ENCODE measurements around the gene ANKZF1. TPM values are rescaled to one million over a fixed set of nuclear protein-coding genes. Genes with fewer than 3 reads are reported as not detected.

ANKZF1 gene
- total RNA-seq, 1 donor from 2014 or later = 43.8 TPM

DNA sequence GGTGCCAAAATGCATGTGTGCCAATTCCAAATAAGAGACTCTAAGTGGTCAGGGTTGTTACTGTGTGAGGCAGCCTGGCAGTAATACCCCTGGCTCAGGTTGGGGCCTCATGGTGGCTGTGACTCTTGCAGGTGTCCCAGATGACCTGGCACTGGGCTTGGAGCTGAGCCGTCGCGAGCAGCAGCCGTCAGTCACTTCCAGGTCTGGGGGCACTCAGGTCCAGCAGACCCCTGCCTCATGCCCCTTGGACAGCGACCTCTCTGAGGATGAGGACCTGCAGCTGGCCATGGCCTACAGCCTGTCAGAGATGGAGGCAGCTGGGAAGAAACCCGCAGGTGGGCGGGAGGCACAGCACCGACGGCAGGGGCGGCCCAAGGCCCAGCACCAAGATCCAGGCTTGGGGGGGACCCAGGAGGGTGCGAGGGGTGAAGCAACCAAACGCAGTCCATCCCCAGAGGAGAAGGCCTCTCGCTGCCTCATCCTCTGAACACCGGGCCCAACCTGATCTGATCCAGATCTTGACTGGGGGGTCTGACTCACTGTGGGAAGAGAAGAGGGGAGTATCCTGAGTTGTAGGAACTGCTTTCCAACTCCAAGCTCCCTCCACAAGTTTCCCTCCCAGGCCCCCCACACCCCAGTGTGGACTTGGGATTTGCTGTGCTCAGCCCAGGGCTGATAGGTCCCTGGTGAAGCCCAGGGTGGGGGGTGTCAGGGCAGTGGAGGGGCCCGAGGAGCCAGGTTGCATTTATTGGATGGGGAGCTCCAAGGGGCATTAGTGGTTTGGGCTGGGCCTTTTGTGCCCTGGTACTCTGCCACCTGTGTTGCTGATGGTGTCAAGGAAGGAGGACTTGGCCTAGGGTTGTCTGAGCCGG lies 55.1 kb downstream of the ANKZF1 start:
- no peak overlapping the region for H3K27ac ChIP-seq (ENCODE audit: low read depth, low read length)
- peaks cover 34% of the 10 kb centered on the region for H3K4me1 Mint-ChIP-seq (ENCODE audit: low read depth, unreplicated experiment)

DNA sequence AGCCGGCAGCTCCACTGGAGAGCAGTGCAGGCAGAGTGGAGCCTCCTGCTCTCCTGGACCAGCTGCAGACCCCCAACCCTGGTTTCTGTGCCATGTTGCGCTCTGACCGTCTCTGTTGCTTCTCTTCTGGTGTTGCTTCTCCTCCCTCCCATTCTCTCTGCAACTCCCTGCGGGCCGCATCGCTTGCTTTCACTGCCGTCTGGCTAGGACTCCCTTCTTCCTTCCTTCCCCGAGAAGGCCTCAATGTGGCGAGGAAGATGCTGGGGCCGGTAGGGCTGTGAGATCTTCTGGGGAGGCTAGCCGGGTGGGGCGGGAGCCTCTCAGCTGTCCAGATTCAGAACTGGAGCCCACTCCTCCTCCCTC lies 55.7 kb downstream of the ANKZF1 start:
- no peaks in the 10 kb centered on the region for H3K9me3 Mint-ChIP-seq (ENCODE audit: unreplicated experiment)
- Histone ChIP-seq H3K9me3 (ENCODE audit: insufficient read depth, low read depth, low read length) (no peaks in the 10 kb centered on the region), H3K27ac (ENCODE audit: low read depth, low read length) (no peak overlapping the region), H3K4me2 (ENCODE audit: low read length) (no peak overlapping the region), H4K20me1 (ENCODE audit: insufficient read depth, low read length) (no peaks in the 10 kb centered on the region), H3K4me3 (ENCODE audit: insufficient read depth, low read depth, low read length) (no peak overlapping the region), H3K27me3 (ENCODE audit: insufficient read depth, low read length) (no peaks in the 10 kb centered on the region), H3K9ac (ENCODE audit: low read length) (no peak overlapping the region), H2AFZ (ENCODE audit: low read depth, low read length) (no peak overlapping the region), H3K4me1 (ENCODE audit: insufficient read depth, low read length) (peaks cover 23% of the 10 kb centered on the region), H3K79me2 (ENCODE audit: insufficient read depth, low read length) (peaks cover 5% of the 10 kb centered on the region), H3K36me3 (ENCODE audit: insufficient read depth, low read length) (peaks cover 2% of the 10 kb centered on the region)
- FAIRE-seq (no peak), DNase-seq (ENCODE audit: low read depth) (no peak)
- H3K27ac Mint-ChIP-seq (ENCODE audit: unreplicated experiment) = no peak overlapping the region
- peaks cover 15% of the 10 kb centered on the region for H3K36me3 Mint-ChIP-seq (ENCODE audit: low read depth, unreplicated experiment)
- H3K27me3 Mint-ChIP-seq (ENCODE audit: low read depth, unreplicated experiment) = no peaks in the 10 kb centered on the region
- H3K4me1 Mint-ChIP-seq (ENCODE audit: low read depth, unreplicated experiment) = peaks cover 28% of the 10 kb centered on the region
- H3K4me3 Mint-ChIP-seq (ENCODE audit: unreplicated experiment) = no peak overlapping the region
- no peak for TF ChIP-seq EZH2 (IDR thresholded peaks at IDR 0.05; ENCODE audit: insufficient read depth, low read length)
- TF ChIP-seq, protein P1, sequence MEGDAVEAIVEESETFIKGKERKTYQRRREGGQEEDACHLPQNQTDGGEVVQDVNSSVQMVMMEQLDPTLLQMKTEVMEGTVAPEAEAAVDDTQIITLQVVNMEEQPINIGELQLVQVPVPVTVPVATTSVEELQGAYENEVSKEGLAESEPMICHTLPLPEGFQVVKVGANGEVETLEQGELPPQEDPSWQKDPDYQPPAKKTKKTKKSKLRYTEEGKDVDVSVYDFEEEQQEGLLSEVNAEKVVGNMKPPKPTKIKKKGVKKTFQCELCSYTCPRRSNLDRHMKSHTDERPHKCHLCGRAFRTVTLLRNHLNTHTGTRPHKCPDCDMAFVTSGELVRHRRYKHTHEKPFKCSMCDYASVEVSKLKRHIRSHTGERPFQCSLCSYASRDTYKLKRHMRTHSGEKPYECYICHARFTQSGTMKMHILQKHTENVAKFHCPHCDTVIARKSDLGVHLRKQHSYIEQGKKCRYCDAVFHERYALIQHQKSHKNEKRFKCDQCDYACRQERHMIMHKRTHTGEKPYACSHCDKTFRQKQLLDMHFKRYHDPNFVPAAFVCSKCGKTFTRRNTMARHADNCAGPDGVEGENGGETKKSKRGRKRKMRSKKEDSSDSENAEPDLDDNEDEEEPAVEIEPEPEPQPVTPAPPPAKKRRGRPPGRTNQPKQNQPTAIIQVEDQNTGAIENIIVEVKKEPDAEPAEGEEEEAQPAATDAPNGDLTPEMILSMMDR (IDR thresholded peaks at IDR 0.05; ENCODE audit: insufficient read depth, low read depth, low read length) = no peak

More for the DNA sequence above, 55.1 kb downstream of the ANKZF1 start:
- no peak for DNase-seq (ENCODE audit: low read depth)
- Mint-ChIP-seq H3K27ac (ENCODE audit: unreplicated experiment) (no peak overlapping the region), H3K9me3 (ENCODE audit: unreplicated experiment) (no peaks in the 10 kb centered on the region), H3K4me3 (ENCODE audit: unreplicated experiment) (no peak overlapping the region), H3K27me3 (ENCODE audit: low read depth, unreplicated experiment) (no peaks in the 10 kb centered on the region), H3K36me3 (ENCODE audit: low read depth, unreplicated experiment) (peaks cover 17% of the 10 kb centered on the region)
- Histone ChIP-seq H3K36me3 (ENCODE audit: insufficient read depth, low read length) (peaks cover 2% of the 10 kb centered on the region), H3K4me3 (ENCODE audit: insufficient read depth, low read depth, low read length) (no peak overlapping the region), H3K4me2 (ENCODE audit: low read length) (no peak overlapping the region), H3K9me3 (ENCODE audit: insufficient read depth, low read depth, low read length) (no peaks in the 10 kb centered on the region), H4K20me1 (ENCODE audit: insufficient read depth, low read length) (peaks cover 4% of the 10 kb centered on the region), H3K79me2 (ENCODE audit: insufficient read depth, low read length) (peaks cover 11% of the 10 kb centered on the region), H2AFZ (ENCODE audit: low read depth, low read length) (no peak overlapping the region), H3K9ac (ENCODE audit: low read length) (no peak overlapping the region), H3K4me1 (ENCODE audit: insufficient read depth, low read length) (peaks cover 27% of the 10 kb centered on the region), H3K27me3 (ENCODE audit: insufficient read depth, low read length) (no peaks in the 10 kb centered on the region)
- no peak for TF ChIP-seq EZH2 (IDR thresholded peaks at IDR 0.05; ENCODE audit: insufficient read depth, low read length)
- TF ChIP-seq, protein P1 (IDR thresholded peaks at IDR 0.05; ENCODE audit: insufficient read depth, low read depth, low read length) = no peak
- FAIRE-seq = no peak

DNA sequence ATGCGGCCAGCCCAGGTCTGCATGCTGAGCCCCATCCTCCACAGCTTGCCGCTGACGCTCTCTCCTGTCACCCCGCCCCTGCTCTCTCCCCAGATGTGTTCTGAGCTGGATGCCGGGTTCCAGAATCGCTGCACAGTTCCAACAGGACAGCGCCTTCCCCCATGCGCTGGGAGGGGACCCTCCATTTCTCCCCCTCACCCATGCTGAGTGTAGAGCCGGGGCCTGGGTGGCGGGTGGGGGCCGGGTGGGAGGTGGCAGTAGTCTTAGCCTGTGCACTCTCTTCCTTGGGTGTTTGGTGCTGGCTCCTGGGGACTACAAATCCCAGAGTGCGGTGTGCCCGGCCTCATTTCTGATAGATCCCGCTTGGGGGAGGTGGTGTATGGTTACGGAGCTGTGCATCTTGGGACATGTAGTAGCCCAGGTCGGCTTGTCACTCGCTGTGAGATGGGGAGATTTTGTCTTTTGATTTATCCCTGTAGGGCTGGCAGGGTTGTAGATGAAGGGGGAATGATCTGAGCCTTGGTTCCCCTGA lies 56.4 kb downstream of the ANKZF1 start:
- Mint-ChIP-seq H3K4me3 (ENCODE audit: unreplicated experiment) (no peak overlapping the region), H3K27ac (ENCODE audit: unreplicated experiment) (no peak overlapping the region), H3K27me3 (ENCODE audit: low read depth, unreplicated experiment) (no peaks in the 10 kb centered on the region), H3K4me1 (ENCODE audit: low read depth, unreplicated experiment) (peaks cover 22% of the 10 kb centered on the region), H3K36me3 (ENCODE audit: low read depth, unreplicated experiment) (peaks cover 15% of the 10 kb centered on the region), H3K9me3 (ENCODE audit: unreplicated experiment) (no peaks in the 10 kb centered on the region)
- DNase-seq (ENCODE audit: low read depth) (peak; percentile 30), FAIRE-seq (no peak)
- Histone ChIP-seq H2AFZ (ENCODE audit: low read depth, low read length) (no peak overlapping the region), H3K4me2 (ENCODE audit: low read length) (peak overlapping the region; percentile 19), H3K36me3 (ENCODE audit: insufficient read depth, low read length) (peaks cover 2% of the 10 kb centered on the region), H3K4me1 (ENCODE audit: insufficient read depth, low read length) (peaks cover 21% of the 10 kb centered on the region), H3K9me3 (ENCODE audit: insufficient read depth, low read depth, low read length) (no peaks in the 10 kb centered on the region), H3K4me3 (ENCODE audit: insufficient read depth, low read depth, low read length) (no peak overlapping the region), H4K20me1 (ENCODE audit: insufficient read depth, low read length) (no peaks in the 10 kb centered on the region), H3K9ac (ENCODE audit: low read length) (no peak overlapping the region), H3K79me2 (ENCODE audit: insufficient read depth, low read length) (no peaks in the 10 kb centered on the region), H3K27ac (ENCODE audit: low read depth, low read length) (no peak overlapping the region), H3K27me3 (ENCODE audit: insufficient read depth, low read length) (no peaks in the 10 kb centered on the region)
- TF ChIP-seq EZH2 (IDR thresholded peaks at IDR 0.05; ENCODE audit: insufficient read depth, low read length) = no peak

Other genes with a start within 250 kb of the ANKZF1 start
- gene FEV, start 244.6 kb upstream of the ANKZF1 start, total RNA-seq = not detected in 2 replicates
- not detected in 2 replicates for gene CRYBA2, start 236.4 kb upstream of the ANKZF1 start, total RNA-seq
- gene CFAP65, start 188.3 kb upstream of the ANKZF1 start, total RNA-seq = 0.22 and 0.27 TPM in 2 replicates
- gene IHH, start 168.9 kb upstream of the ANKZF1 start, total RNA-seq = not detected in 2 replicates
- 10.8 and 11.4 TPM in 2 replicates for gene NHEJ1, start 69.0 kb upstream of the ANKZF1 start, total RNA-seq
- 1.2 and 1.5 TPM in 2 replicates for gene SLC23A3, start 59.8 kb upstream of the ANKZF1 start, total RNA-seq
- 26.6 and 28.1 TPM in 2 replicates for gene CNPPD1, start 52.9 kb upstream of the ANKZF1 start, total RNA-seq
- 54.8 and 55.2 TPM in 2 replicates for gene RETREG2, start 51.5 kb upstream of the ANKZF1 start, total RNA-seq
- 20.7 and 24.0 TPM in 2 replicates for gene ZFAND2B, start 23.0 kb upstream of the ANKZF1 start, total RNA-seq
- gene ABCB6, start 10.8 kb upstream of the ANKZF1 start, total RNA-seq = 12.5 and 13.2 TPM in 2 replicates
- gene ATG9A, start 170 bp upstream of the ANKZF1 start, total RNA-seq = 48.8 and 57.0 TPM in 2 replicates
- gene GLB1L, start 15.6 kb downstream of the ANKZF1 start, total RNA-seq = 2.7 and 4.6 TPM in 2 replicates
- gene STK16, start 15.7 kb downstream of the ANKZF1 start, total RNA-seq = 19.1 and 20.6 TPM in 2 replicates
- gene TUBA4B, start 23.4 kb downstream of the ANKZF1 start, total RNA-seq = not detected in 2 replicates
- 18.0 and 19.7 TPM in 2 replicates for gene TUBA4A, start 24.1 kb downstream of the ANKZF1 start, total RNA-seq
- 49.7 and 53.9 TPM in 2 replicates for gene DNAJB2, start 49.6 kb downstream of the ANKZF1 start, total RNA-seq
- gene PTPRN, start 79.6 kb downstream of the ANKZF1 start, total RNA-seq = 76.6 and 88.2 TPM in 2 replicates
- gene RESP18, start 102.9 kb downstream of the ANKZF1 start, total RNA-seq = not detected in 2 replicates
- gene DNPEP, start 158.1 kb downstream of the ANKZF1 start, total RNA-seq = 44.8 and 53.9 TPM in 2 replicates
- gene DES, start 188.6 kb downstream of the ANKZF1 start, total RNA-seq = 5.2 and 5.4 TPM in 2 replicates
- gene SPEG, start 205.0 kb downstream of the ANKZF1 start, total RNA-seq = 71.2 and 76.1 TPM in 2 replicates

Data from astrocyte (in vitro differentiated cells and primary cell).